HepG2 (cell line): ENCODE data around the gene PLET1. TPM values are rescaled to one million over a fixed set of nuclear protein-coding genes. Genes with fewer than 3 reads are reported as not detected.

Experiments used
- ATAC-seq: fragments of 200-7000 bp; cut with Tn5 transposase; 3 replicates; pipeline ENCODE4 v1.9.1; 2020; ENCODE audit warnings: mild to moderate bottlenecking, moderate library complexity
- BruUV-seq: library from RNA; stranded (reverse); fragments of 400-500 nt; replicated peaks from 2 replicates; lab custom pipeline; 2021; lab: Mats Ljungman, UMichigan
- CTCF ChIA-PET: fragments of 300-600 bp; formaldehyde crosslinking; extraction: SDS; loops from one replicate; lab custom pipeline; 2021; ENCODE audit warnings: low total read pairs, inconsistent platforms, low intra/inter-chr PET ratio; lab: Yijun Ruan, JAX
- POLR2A ChIA-PET: fragments of 350-600 bp; sonication (Branson Sonifier 250); formaldehyde crosslinking; loops from one replicate; lab custom pipeline; 2020; ENCODE audit warnings: antibody characterized with exemption, inconsistent platforms; lab: Yijun Ruan, JAX
- DNase-seq: peaks from one replicate; pipeline ENCODE4 v3.0.0-alpha.2; 2015; ENCODE audit warnings: low spot score
- FAIRE-seq: peaks from 3 replicates; lab custom pipeline; 2011; peaks lifted over from hg19 to GRCh38; lab: Jason Lieb, UNC
- H2AFZ ChIP-seq: one replicate; pipeline ENCODE4 v1.6.1; 2011; ENCODE audit warnings: low read length, inconsistent platforms
- H3K27ac ChIP-seq: fragments of 300-600 bp; 3 replicates; pipeline ENCODE4 v1.8.0; 2011; ENCODE audit warnings: mixed run types, mild to moderate bottlenecking, mixed read lengths, low read length, inconsistent platforms; ENCODE audit not compliant: insufficient read depth; ENCODE audit errors: extremely low read length
- H3K27me3 ChIP-seq, 2 experiments: fragments of 200-600 bp in 1 of 2; 2 replicates in 1 of 2; 3 replicates in 1 of 2; pipeline versions ENCODE4 v1.6.0 to v1.8.0; 2011; ENCODE audit warnings: low read length in 2 of 2, mild to moderate bottlenecking in 2 of 2, moderate library complexity in 2 of 2, inconsistent platforms in 1 of 2; ENCODE audit not compliant: insufficient read depth in 2 of 2, control insufficient read depth in 1 of 2
- H3K36me3 ChIP-seq, 2 experiments: fragments of 200-600 bp in 1 of 2; replicated peaks in 1 of 2; 2 replicates in 1 of 2; 3 replicates in 1 of 2; pipeline versions ENCODE4 v1.5.1 to v1.8.0; 2011; ENCODE audit warnings: low read length in 2 of 2, inconsistent platforms in 1 of 2; ENCODE audit not compliant: insufficient read depth in 2 of 2, control insufficient read depth in 1 of 2
- H3K4me1 ChIP-seq: 2 replicates; pipeline ENCODE4 v1.5.1; 2012; ENCODE audit warnings: low read length, inconsistent platforms; ENCODE audit not compliant: insufficient read depth
- H3K4me2 ChIP-seq: 2 replicates; pipeline ENCODE4 v1.6.0; 2011; ENCODE audit warnings: low read depth, low read length, inconsistent platforms
- H3K4me3 ChIP-seq, 3 experiments: fragments of 200-600 bp in 1 of 3; sonication (generic), shearing (Covaris generic) in 1 of 3; replicated peaks in 1 of 3; 2 replicates each; pipeline ENCODE4 v1.5.1; 2011 to 2016; ENCODE audit warnings: low read length in 3 of 3, inconsistent platforms in 2 of 3, low read depth in 2 of 3, mild to moderate bottlenecking in 2 of 3, control low read depth in 1 of 3, mixed read lengths in 1 of 3; ENCODE audit not compliant: insufficient read depth in 1 of 3
- H3K79me2 ChIP-seq: one replicate; pipeline ENCODE4 v1.6.1; 2011; ENCODE audit warnings: low read length, inconsistent platforms; ENCODE audit not compliant: insufficient read depth
- H3K9ac ChIP-seq: 2 replicates; pipeline ENCODE4 v1.6.0; 2011; ENCODE audit warnings: mild to moderate bottlenecking, low read depth, low read length, inconsistent platforms; ENCODE audit not compliant: insufficient read depth
- H3K9me3 ChIP-seq: 2 replicates; pipeline ENCODE4 v1.5.1; 2012; ENCODE audit warnings: mild to moderate bottlenecking, low read length
- H4K20me1 ChIP-seq: 2 replicates; pipeline ENCODE4 v1.6.0; 2011; ENCODE audit warnings: inconsistent platforms, mild to moderate bottlenecking, low read length, moderate library complexity; ENCODE audit not compliant: insufficient read depth
- CC2D1A ChIP-seq: sonication (generic); formaldehyde crosslinking; IDR thresholded peaks from 2 replicates; pipeline ENCODE4 v1.8.1; 2023; ENCODE audit warnings: mild to moderate bottlenecking, missing genetic modification reagents
- ELF1 ChIP-seq: sonication (generic); formaldehyde crosslinking; IDR thresholded peaks from 2 replicates; pipeline ENCODE4 v1.4.0; 2020; ENCODE audit warnings: missing genetic modification reagents
- ESRRA ChIP-seq: sonication (generic); formaldehyde crosslinking; IDR thresholded peaks from 2 replicates; pipeline ENCODE4 v1.5.1; 2020; ENCODE audit warnings: mild to moderate bottlenecking, low read depth, missing genetic modification reagents
- KDM1A ChIP-seq: IDR thresholded peaks from 2 replicates; pipeline ENCODE4 v1.6.1; 2016; ENCODE audit warnings: missing compliant biosample characterization
- SNAI1 ChIP-seq: sonication (generic); formaldehyde crosslinking; IDR thresholded peaks from 2 replicates; pipeline ENCODE4 v1.5.0; 2020; ENCODE audit warnings: mild to moderate bottlenecking, missing genetic modification reagents, borderline replicate concordance
- SP2 ChIP-seq: sonication (generic); formaldehyde crosslinking; IDR thresholded peaks from 2 replicates; pipeline ENCODE4 v1.5.1; 2020; ENCODE audit warnings: mild to moderate bottlenecking, missing genetic modification reagents
- STAG1 ChIP-seq: sonication (generic); formaldehyde crosslinking; IDR thresholded peaks from 2 replicates; pipeline ENCODE4 v1.4.0; 2020; ENCODE audit warnings: missing genetic modification reagents
- TMF1 ChIP-seq: sonication (generic); formaldehyde crosslinking; IDR thresholded peaks from 2 replicates; pipeline ENCODE4 v1.8.1; 2022; ENCODE audit warnings: low read depth, missing genetic modification reagents
- ZBTB42 ChIP-seq: sonication (generic); formaldehyde crosslinking; IDR thresholded peaks from 2 replicates; pipeline ENCODE4 v1.5.0; 2020; ENCODE audit warnings: mild to moderate bottlenecking, missing genetic modification reagents
- ZNF674 ChIP-seq: sonication (generic); formaldehyde crosslinking; IDR thresholded peaks from 2 replicates; pipeline ENCODE4 v1.5.0; 2020; ENCODE audit warnings: low read depth, mild to moderate bottlenecking, missing genetic modification reagents
- WGBS: methylation state at CpG from one replicate; pipeline ENCODE4 v1.1.6; 2017; ENCODE audit warnings: low lambda C conversion rate; 5-methylcytosine and 5-hydroxymethylcytosine counted together
- in situ Hi-C: cut with HindIII; loops from 2 replicates; pipeline ENCODE4 v1.10.0; 2017; ENCODE audit warnings: low pct_unique_long_range_greater_than_20kb; ENCODE audit not compliant: extremely low pct_ligation_motif_present
- intact Hi-C: fragments of 100-400 bp; cut with micrococcal nuclease; formaldehyde crosslinking; loops from one replicate; pipeline ENCODE4 v1.10.0; 2022; ENCODE audit not compliant: unreplicated experiment
- polyA plus RNA-seq, 8 experiments: library from polyadenylated mRNA; depleted of rRNA in 3 of 8; stranded (reverse) in 7 of 8; unstranded in 1 of 8; fragments of >200 nt; fragmentation: Illumina TruSeq in 4 of 8; extraction: Trizol in 4 of 8; gene quantifications; 2 replicates each; pipeline versions ENCODE4 v1.2.1 to v1.2.3, GENCODE V29; 2011 to 2016; ENCODE audit warnings: low read depth in 4 of 8, missing spikeins in 1 of 8, mixed read lengths in 1 of 8; ENCODE audit not compliant: insufficient read depth in 1 of 8
- total RNA-seq, 5 experiments: library from RNA; depleted of rRNA; stranded (reverse); fragments of >200 nt; fragmentation: Illumina TruSeq; extraction: Trizol; gene quantifications; 2 replicates each; pipeline ENCODE4 v1.2.3, GENCODE V29; 2016; ENCODE audit warnings: low read depth in 1 of 5
- TF ChIP-seq, protein P1 (sequence below): sonication (generic); formaldehyde crosslinking; IDR thresholded peaks from 2 replicates; pipeline ENCODE4 v1.4.0; 2020; ENCODE audit warnings: missing genetic modification reagents
- TF ChIP-seq, protein P2 (sequence below): sonication (generic); formaldehyde crosslinking; IDR thresholded peaks from 2 replicates; pipeline ENCODE4 v1.4.0; 2020; ENCODE audit warnings: missing genetic modification reagents, borderline replicate concordance
- TF ChIP-seq, protein P3 (sequence below): IDR thresholded peaks from 2 replicates; pipeline ENCODE4 v1.6.1; 2016
- TF ChIP-seq, protein P4 (sequence below): IDR thresholded peaks from 2 replicates; pipeline ENCODE4 v1.6.1; 2016; ENCODE audit warnings: missing biosample characterization, missing genetic modification reagents, low read depth
- TF ChIP-seq, protein P5 (sequence below): sonication (generic); formaldehyde crosslinking; IDR thresholded peaks from 2 replicates; pipeline ENCODE4 v1.4.0; 2020; ENCODE audit warnings: mild to moderate bottlenecking, missing genetic modification reagents

PLET1 gene
- total and polyA plus RNA-seq, 2 of the 13 experiments (the other 11 are each of a cell fraction or from before 2014, with no cell fraction given), result not detected

DNA sequence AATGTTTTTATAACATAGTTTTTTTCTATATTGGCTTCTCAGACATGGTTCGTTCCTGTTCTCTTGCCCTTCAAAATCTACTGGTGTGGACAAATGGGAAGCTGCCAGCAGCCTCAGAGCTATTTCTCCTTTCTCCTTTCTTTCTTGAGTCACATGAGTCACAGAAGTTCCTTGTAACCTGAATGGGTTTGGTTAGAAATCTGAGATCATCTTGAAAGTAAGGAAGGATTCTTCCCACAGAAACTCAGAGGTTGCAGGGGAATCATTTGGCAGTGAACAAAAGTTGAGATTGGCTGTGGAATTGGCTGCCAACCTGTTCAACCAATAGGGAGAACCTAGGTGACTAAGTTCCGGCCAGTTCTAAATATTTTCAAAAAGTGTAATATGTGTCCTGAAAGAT, 12.5 kb downstream of the PLET1 start:
- no peaks in the 10 kb centered on the region for H3K27me3 ChIP-seq
- FAIRE-seq, result no peak
- ChIA-PET CTCF (no interaction called here), POLR2A (no interaction called here)
- no TSS peak for BruUV-seq
- H3K9me3 ChIP-seq, result no peaks in the 10 kb centered on the region
- no peaks in the 10 kb centered on the region for H3K36me3 ChIP-seq
- no peak for ATAC-seq
- H3K79me2 ChIP-seq, result no peaks in the 10 kb centered on the region
- no peak overlapping the region for H3K4me2 ChIP-seq
- no peak for TF ChIP-seq ZNF674 (CRISPR knock-in tag)
- no peak for TF ChIP-seq CC2D1A (CRISPR knock-in tag)
- no peak for TF ChIP-seq STAG1 (CRISPR knock-in tag)
- TF ChIP-seq, protein P1, sequence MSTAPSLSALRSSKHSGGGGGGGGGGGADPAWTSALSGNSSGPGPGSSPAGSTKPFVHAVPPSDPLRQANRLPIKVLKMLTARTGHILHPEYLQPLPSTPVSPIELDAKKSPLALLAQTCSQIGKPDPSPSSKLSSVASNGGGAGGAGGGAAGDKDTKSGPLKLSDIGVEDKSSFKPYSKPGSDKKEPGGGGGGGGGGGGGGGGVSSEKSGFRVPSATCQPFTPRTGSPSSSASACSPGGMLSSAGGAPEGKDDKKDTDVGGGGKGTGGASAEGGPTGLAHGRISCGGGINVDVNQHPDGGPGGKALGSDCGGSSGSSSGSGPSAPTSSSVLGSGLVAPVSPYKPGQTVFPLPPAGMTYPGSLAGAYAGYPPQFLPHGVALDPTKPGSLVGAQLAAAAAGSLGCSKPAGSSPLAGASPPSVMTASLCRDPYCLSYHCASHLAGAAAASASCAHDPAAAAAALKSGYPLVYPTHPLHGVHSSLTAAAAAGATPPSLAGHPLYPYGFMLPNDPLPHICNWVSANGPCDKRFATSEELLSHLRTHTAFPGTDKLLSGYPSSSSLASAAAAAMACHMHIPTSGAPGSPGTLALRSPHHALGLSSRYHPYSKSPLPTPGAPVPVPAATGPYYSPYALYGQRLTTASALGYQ (CRISPR knock-in tag), result no peak
- TF ChIP-seq ELF1 (CRISPR knock-in tag), result no peak
- TF ChIP-seq SNAI1 (CRISPR knock-in tag), result no peak
- TF ChIP-seq ESRRA (CRISPR knock-in tag), result no peak
- TF ChIP-seq, protein P2, sequence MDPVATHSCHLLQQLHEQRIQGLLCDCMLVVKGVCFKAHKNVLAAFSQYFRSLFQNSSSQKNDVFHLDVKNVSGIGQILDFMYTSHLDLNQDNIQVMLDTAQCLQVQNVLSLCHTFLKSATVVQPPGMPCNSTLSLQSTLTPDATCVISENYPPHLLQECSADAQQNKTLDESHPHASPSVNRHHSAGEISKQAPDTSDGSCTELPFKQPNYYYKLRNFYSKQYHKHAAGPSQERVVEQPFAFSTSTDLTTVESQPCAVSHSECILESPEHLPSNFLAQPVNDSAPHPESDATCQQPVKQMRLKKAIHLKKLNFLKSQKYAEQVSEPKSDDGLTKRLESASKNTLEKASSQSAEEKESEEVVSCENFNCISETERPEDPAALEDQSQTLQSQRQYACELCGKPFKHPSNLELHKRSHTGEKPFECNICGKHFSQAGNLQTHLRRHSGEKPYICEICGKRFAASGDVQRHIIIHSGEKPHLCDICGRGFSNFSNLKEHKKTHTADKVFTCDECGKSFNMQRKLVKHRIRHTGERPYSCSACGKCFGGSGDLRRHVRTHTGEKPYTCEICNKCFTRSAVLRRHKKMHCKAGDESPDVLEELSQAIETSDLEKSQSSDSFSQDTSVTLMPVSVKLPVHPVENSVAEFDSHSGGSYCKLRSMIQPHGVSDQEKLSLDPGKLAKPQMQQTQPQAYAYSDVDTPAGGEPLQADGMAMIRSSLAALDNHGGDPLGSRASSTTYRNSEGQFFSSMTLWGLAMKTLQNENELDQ (CRISPR knock-in tag), result no peak
- TF ChIP-seq KDM1A (CRISPR knock-in tag), result no peak
- TF ChIP-seq, protein P3, sequence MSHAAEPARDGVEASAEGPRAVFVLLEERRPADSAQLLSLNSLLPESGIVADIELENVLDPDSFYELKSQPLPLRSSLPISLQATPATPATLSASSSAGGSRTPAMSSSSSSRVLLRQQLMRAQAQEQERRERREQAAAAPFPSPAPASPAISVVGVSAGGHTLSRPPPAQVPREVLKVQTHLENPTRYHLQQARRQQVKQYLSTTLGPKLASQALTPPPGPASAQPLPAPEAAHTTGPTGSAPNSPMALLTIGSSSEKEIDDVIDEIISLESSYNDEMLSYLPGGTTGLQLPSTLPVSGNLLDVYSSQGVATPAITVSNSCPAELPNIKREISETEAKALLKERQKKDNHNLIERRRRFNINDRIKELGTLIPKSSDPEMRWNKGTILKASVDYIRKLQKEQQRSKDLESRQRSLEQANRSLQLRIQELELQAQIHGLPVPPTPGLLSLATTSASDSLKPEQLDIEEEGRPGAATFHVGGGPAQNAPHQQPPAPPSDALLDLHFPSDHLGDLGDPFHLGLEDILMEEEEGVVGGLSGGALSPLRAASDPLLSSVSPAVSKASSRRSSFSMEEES, result no peak
- TF ChIP-seq, protein P4, sequence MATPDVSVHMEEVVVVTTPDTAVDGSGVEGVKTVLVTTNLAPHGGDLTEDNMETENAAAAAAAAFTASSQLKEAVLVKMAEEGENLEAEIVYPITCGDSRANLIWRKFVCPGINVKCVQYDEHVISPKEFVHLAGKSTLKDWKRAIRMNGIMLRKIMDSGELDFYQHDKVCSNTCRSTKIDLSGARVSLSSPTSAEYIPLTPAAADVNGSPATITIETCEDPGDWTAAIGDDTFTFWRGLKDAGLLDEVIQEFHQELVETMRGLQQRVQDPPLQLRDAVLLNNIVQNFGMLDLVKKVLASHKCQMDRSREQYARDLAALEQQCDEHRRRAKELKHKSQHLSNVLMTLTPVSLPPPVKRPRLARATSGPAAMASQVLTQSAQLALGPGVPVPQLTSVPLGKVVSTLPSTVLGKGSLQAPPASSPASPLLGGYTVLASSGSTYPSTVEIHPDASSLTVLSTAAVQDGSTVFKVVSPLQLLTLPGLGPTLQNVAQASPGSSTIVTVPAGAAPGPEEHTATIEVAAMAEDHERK (CRISPR knock-in tag), result no peak
- no peak for TF ChIP-seq TMF1
- TF ChIP-seq, protein P5, sequence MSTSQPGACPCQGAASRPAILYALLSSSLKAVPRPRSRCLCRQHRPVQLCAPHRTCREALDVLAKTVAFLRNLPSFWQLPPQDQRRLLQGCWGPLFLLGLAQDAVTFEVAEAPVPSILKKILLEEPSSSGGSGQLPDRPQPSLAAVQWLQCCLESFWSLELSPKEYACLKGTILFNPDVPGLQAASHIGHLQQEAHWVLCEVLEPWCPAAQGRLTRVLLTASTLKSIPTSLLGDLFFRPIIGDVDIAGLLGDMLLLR, result no peak
- TF ChIP-seq ZBTB42 (CRISPR knock-in tag), result no peak
- TF ChIP-seq SP2 (CRISPR knock-in tag), result no peak
- no peak overlapping the region for H3K9ac ChIP-seq
- H4K20me1 ChIP-seq, result no peaks in the 10 kb centered on the region
- H3K4me1 ChIP-seq, result no peaks in the 10 kb centered on the region
- intact Hi-C loops (no loop called here), in situ Hi-C loops (no loop called here)
- no peak overlapping the region for H2AFZ ChIP-seq
- no peak overlapping the region for H3K4me3 ChIP-seq
- no peak for DNase-seq
- WGBS, result 95% methylated on average over 2 of the region's 2 CpGs
- H3K27ac ChIP-seq, result no peak overlapping the region
